SIG-M5 treated with dmso at 0.1 percent for 504 hours (cell line): ENCODE measurements around the gene SLC25A18.

Source experiments
- DNase-seq: peaks from one replicate; lab custom pipeline; 2025; ENCODE audit not compliant: unreplicated experiment; lab: John Stamatoyannopoulos, UW

Gene SLC25A18

GRCh38 chr22:17569971-17570511 is 6.7 kb downstream of the SLC25A18 start:
- DNase-seq = no peak

- DNase-seq = no peak
Measured at GRCh38 chr22:17570851-17571631, 7.7 kb downstream of the SLC25A18 start.

- no peak for DNase-seq
Measured at GRCh38 chr22:17575151-17575550, 11.9 kb downstream of the SLC25A18 start.

GRCh38 chr22:17575681-17576080 is 12.4 kb downstream of the SLC25A18 start:
- no peak for DNase-seq

GRCh38 chr22:17576470-17576869 is 13.2 kb downstream of the SLC25A18 start:
- DNase-seq = no peak

- no peak for DNase-seq
Measured at GRCh38 chr22:17578136-17578754, 14.9 kb downstream of the SLC25A18 start.

GRCh38 chr22:17579535-17579981 is 16.3 kb downstream of the SLC25A18 start:
- DNase-seq = no peak

GRCh38 chr22:17580441-17581031 is 17.2 kb downstream of the SLC25A18 start:
- no peak for DNase-seq

- DNase-seq = no peak
Measured at GRCh38 chr22:17581056-17581455, 17.8 kb downstream of the SLC25A18 start.

- no peak for DNase-seq
Measured at GRCh38 chr22:17581631-17582030, 18.3 kb downstream of the SLC25A18 start.

GRCh38 chr22:17583151-17583550 is 19.9 kb downstream of the SLC25A18 start:
- no peak for DNase-seq

GRCh38 chr22:17586831-17587440 is 23.6 kb downstream of the SLC25A18 start:
- no peak for DNase-seq

GRCh38 chr22:17587629-17588028 is 24.3 kb downstream of the SLC25A18 start:
- DNase-seq = no peak

GRCh38 chr22:17588606-17589005 is 25.3 kb downstream of the SLC25A18 start:
- DNase-seq = no peak

GRCh38 chr22:17589810-17590375 is 26.6 kb downstream of the SLC25A18 start:
- no peak for DNase-seq

GRCh38 chr22:17590586-17590985 is 27.3 kb downstream of the SLC25A18 start:
- no peak for DNase-seq

- DNase-seq = no peak
Measured at GRCh38 chr22:17592201-17592600, 28.9 kb downstream of the SLC25A18 start.

- no peak for DNase-seq
Measured at GRCh38 chr22:17596226-17596625, 32.9 kb downstream of the SLC25A18 start.

- DNase-seq = no peak
Measured at GRCh38 chr22:17597217-17597616, 33.9 kb downstream of the SLC25A18 start.

- DNase-seq = no peak
Measured at GRCh38 chr22:17598318-17598717, 35.0 kb downstream of the SLC25A18 start.

GRCh38 chr22:17601031-17601430 is 37.7 kb downstream of the SLC25A18 start:
- no peak for DNase-seq
